Gastrocnemius medialis (tissue), 4 donors: ENCODE results near the gene PACS1.
"Not testable (repeated sequence)": the region's sequence is repeated elsewhere in the genome, so short reads cannot be mapped to it uniquely, and the experiment has no call there.

Source experiments
- CTCF ChIP-seq, 5 experiments: fragments of 450-650 bp in 3 of 5; fragments of 200-600 bp in 2 of 5; sonication (generic) in 2 of 5; IDR thresholded peaks in 4 of 5; conservative IDR thresholded peaks in 1 of 5; 1 replicate in 4 of 5; 2 replicates in 1 of 5; pipeline ENCODE4 v1.5.1; 2016 to 2019; ENCODE audit warnings: antibody characterized with exemption in 5 of 5, mild to moderate bottlenecking in 3 of 5, moderate library complexity in 3 of 5
- POLR2A ChIP-seq, 2 donors: fragments of 450-650 bp; IDR thresholded peaks; one replicate each; pipeline ENCODE4 v1.6.1; 2017; ENCODE audit warnings: antibody characterized with exemption in 2 of 2, mild to moderate bottlenecking in 2 of 2, moderate library complexity in 2 of 2

- TF ChIP-seq POLR2A (IDR thresholded peaks at IDR 0.05); CTCF (IDR thresholded peaks at IDR 0.05 in 4 of 5, conservative IDR thresholded peaks at IDR 0.05 in 1 of 5): not testable (repeated sequence)
These were observed 207.0 kb downstream of the PACS1 start for GRCh38 chr11:66277064-66277463.
